T-helper 2 cell (primary cell): ENCODE measurements around the gene PLXNB3.
"Not testable (repeated sequence)": the region's sequence is repeated elsewhere in the genome, so short reads cannot be mapped to it uniquely, and the experiment has no call there.

Experiments
- DNase-seq, 5 experiments: peaks; one replicate each; pipeline versions ENCODE4 v3.0.0 to v3.0.0-alpha.2; 2012 to 2022
- total RNA-seq, 2 donors: gene quantifications; one replicate each; lab custom pipeline; 2026; lab: John Stamatoyannopoulos, UW

Gene PLXNB3
- total RNA-seq: 0 to 0.07 reads per million in 2 donors

- peak; percentile 46 to 65 (median 60) for DNase-seq
Measured at GRCh38 chrX:153763989-153764755, at the start of gene PLXNB3. TSS of gene PLXNB3 (plus strand) at chrX:153764249. CDS start at chrX:153765536, 1,287 bp downstream.

- no peak for DNase-seq
Measured at GRCh38 chrX:153714256-153714655, 49.8 kb upstream of the PLXNB3 start.

GRCh38 chrX:153717445-153717844 lies 46.6 kb upstream of the PLXNB3 start:
- DNase-seq: no peak

GRCh38 chrX:153719238-153719637 lies 44.8 kb upstream of the PLXNB3 start:
- DNase-seq: no peak

- no peak for DNase-seq
Measured at GRCh38 chrX:153719701-153720100, 44.3 kb upstream of the PLXNB3 start.

GRCh38 chrX:153722704-153723350 lies 41.2 kb upstream of the PLXNB3 start:
- DNase-seq: no peak

GRCh38 chrX:153723351-153724251 lies 40.4 kb upstream of the PLXNB3 start:
- DNase-seq: peak; percentile 22 to 64 (median 40)

GRCh38 chrX:153724252-153725038 lies 39.6 kb upstream of the PLXNB3 start, which contains the start of the genes ABCD1 and BCAP31:
TSS of gene ABCD1 (plus strand) at chrX:153724856. CDS start at chrX:153725267, 411 bp downstream.
TSS of gene BCAP31 (minus strand) at chrX:153724387. CDS start at chrX:153723244, 1,143 bp downstream.
- peak; percentile 78 to 90 (median 84) for DNase-seq

GRCh38 chrX:153725039-153725831 lies 38.8 kb upstream of the PLXNB3 start:
- DNase-seq: peak in 1 of 5 experiments; percentile 36

- no peak for DNase-seq
Measured at GRCh38 chrX:153725832-153726285, 38.2 kb upstream of the PLXNB3 start.

GRCh38 chrX:153726286-153727122 lies 37.5 kb upstream of the PLXNB3 start:
- DNase-seq: peak in 2 of 5 experiments; percentile 60 to 72

GRCh38 chrX:153727123-153727931 lies 36.7 kb upstream of the PLXNB3 start:
- no peak for DNase-seq

- no peak for DNase-seq
Measured at GRCh38 chrX:153728095-153728494, 36.0 kb upstream of the PLXNB3 start.

GRCh38 chrX:153728951-153729631 lies 35.0 kb upstream of the PLXNB3 start:
- no peak for DNase-seq

- DNase-seq: not testable (repeated sequence)
Measured at GRCh38 chrX:153730115-153730514, 33.9 kb upstream of the PLXNB3 start.

- DNase-seq: peak in 1 of 5 experiments; percentile 41
Measured at GRCh38 chrX:153731117-153731844, 32.8 kb upstream of the PLXNB3 start.

GRCh38 chrX:153731845-153732215 lies 32.2 kb upstream of the PLXNB3 start:
- no peak for DNase-seq

- no peak for DNase-seq
Measured at GRCh38 chrX:153732401-153732800, 31.6 kb upstream of the PLXNB3 start.
